ENCODE results near the gene IGF1R. TPM values are rescaled to one million over a fixed set of nuclear protein-coding genes. Genes with fewer than 3 reads are reported as not detected.

Gene IGF1R
- total RNA-seq, 1 experiment from 2014 or later: 16.3 TPM

- no peaks in the 10 kb centered on the region for H3K27me3 ChIP-seq (ENCODE audit: insufficient read depth, low read length)
- H3K9ac ChIP-seq (ENCODE audit: low read length): no peak overlapping the region
- no peak overlapping the region for H3K4me2 ChIP-seq (ENCODE audit: low read length)
- no peak overlapping the region for H3K27ac ChIP-seq (ENCODE audit: low read depth, low read length)
- H2AFZ ChIP-seq (ENCODE audit: low read depth, low read length, poor library complexity, severe bottlenecking): no peak overlapping the region
- no peak overlapping the region for H3K4me3 ChIP-seq (replicated peaks in 1 of 2; ENCODE audit: low read depth in 1 of 2, low read length in 2 of 2)
- ATAC-seq (no peak), DNase-seq (ENCODE audit: low read depth, low spot score) (no peak)
- no TSS peak for BruUV-seq (replicated peaks)
- H3K36me3 ChIP-seq (ENCODE audit: control insufficient read depth in 1 of 2, insufficient read depth in 2 of 2, low read length in 2 of 2): no peaks in the 10 kb centered on the region
- ChIA-PET POLR2A (no interaction called here), CTCF (no interaction called here), RAD21 (ENCODE audit: low non-redundant PET in 1 of 2, low total read pairs in 2 of 2, uncharacterized antibody in 2 of 2, unreplicated experiment in 2 of 2) (no interaction called here)
- TF ChIP-seq POLR2AphosphoS5 (IDR thresholded peaks at IDR 0.05; ENCODE audit: low read depth, low read length): no peak
- no peak for TF ChIP-seq CBX3 (IDR thresholded peaks at IDR 0.05; ENCODE audit: low read depth)
- no peak for TF ChIP-seq EZH2phosphoT487 (IDR thresholded peaks at IDR 0.05; ENCODE audit: borderline replicate concordance)
- TF ChIP-seq, protein P1, sequence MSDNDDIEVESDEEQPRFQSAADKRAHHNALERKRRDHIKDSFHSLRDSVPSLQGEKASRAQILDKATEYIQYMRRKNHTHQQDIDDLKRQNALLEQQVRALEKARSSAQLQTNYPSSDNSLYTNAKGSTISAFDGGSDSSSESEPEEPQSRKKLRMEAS (IDR thresholded peaks at IDR 0.05): no peak
- no peak for TF ChIP-seq ZFX (IDR thresholded peaks at IDR 0.05)
- no peak for TF ChIP-seq ATF3 (IDR thresholded peaks at IDR 0.05)
- TF ChIP-seq EZH2 (IDR thresholded peaks at IDR 0.05): no peak
- no peak for TF ChIP-seq CEBPB (IDR thresholded peaks at IDR 0.05; ENCODE audit: low read depth)
- TF ChIP-seq ELF1 (IDR thresholded peaks at IDR 0.05; ENCODE audit: borderline replicate concordance, low read depth): no peak
- no peak for TF ChIP-seq SIN3A (IDR thresholded peaks at IDR 0.05; ENCODE audit: low read depth)
- TF ChIP-seq POLR2A (IDR thresholded peaks at IDR 0.05; ENCODE audit: borderline replicate concordance, extremely low read depth, insufficient read depth, insufficient read length): no peak
- no peak for TF ChIP-seq SRF (IDR thresholded peaks at IDR 0.05; ENCODE audit: low read depth)
- no peaks in the 10 kb centered on the region for H3K4me1 ChIP-seq (ENCODE audit: control insufficient read depth in 1 of 2, insufficient read depth in 2 of 2, low read length in 2 of 2)
- no peaks in the 10 kb centered on the region for H3K9me2 ChIP-seq (ENCODE audit: insufficient read depth)
- H4K20me1 ChIP-seq (ENCODE audit: insufficient read depth): no peaks in the 10 kb centered on the region
- H3K79me2 ChIP-seq (ENCODE audit: insufficient read depth, low read length): no peaks in the 10 kb centered on the region
- intact Hi-C loops (cut with micrococcal nuclease): no loop called here
- H3K9me3 ChIP-seq (ENCODE audit: control insufficient read depth in 1 of 2, insufficient read depth in 1 of 2, low read depth in 1 of 2, low read length in 2 of 2): no peaks in the 10 kb centered on the region
These were observed 87.7 kb downstream of the IGF1R start for GRCh38 chr15:98735895-98736617.

- no peaks in the 10 kb centered on the region for H3K4me1 ChIP-seq (ENCODE audit: control insufficient read depth in 1 of 2, insufficient read depth in 2 of 2, low read length in 2 of 2)
- H3K9ac ChIP-seq (ENCODE audit: low read length): no peak overlapping the region
- no peaks in the 10 kb centered on the region for H3K9me3 ChIP-seq (ENCODE audit: control insufficient read depth in 1 of 2, insufficient read depth in 1 of 2, low read depth in 1 of 2, low read length in 2 of 2)
- no peaks in the 10 kb centered on the region for H3K36me3 ChIP-seq (ENCODE audit: control insufficient read depth in 1 of 2, insufficient read depth in 2 of 2, low read length in 2 of 2)
- no peak overlapping the region for H2AFZ ChIP-seq (ENCODE audit: low read depth, low read length, poor library complexity, severe bottlenecking)
- ChIA-PET RAD21 (ENCODE audit: low non-redundant PET in 1 of 2, low total read pairs in 2 of 2, uncharacterized antibody in 2 of 2, unreplicated experiment in 2 of 2) (no interaction called here), POLR2A (no interaction called here), CTCF (no interaction called here)
- H4K20me1 ChIP-seq (ENCODE audit: insufficient read depth): no peaks in the 10 kb centered on the region
- BruUV-seq (replicated peaks): no TSS peak
- no peak overlapping the region for H3K27ac ChIP-seq (ENCODE audit: low read depth, low read length)
- no peak overlapping the region for H3K4me3 ChIP-seq (replicated peaks in 1 of 2; ENCODE audit: low read depth in 1 of 2, low read length in 2 of 2)
- H3K79me2 ChIP-seq (ENCODE audit: insufficient read depth, low read length): no peaks in the 10 kb centered on the region
- no peak for ATAC-seq
- no peaks in the 10 kb centered on the region for H3K27me3 ChIP-seq (ENCODE audit: insufficient read depth, low read length)
- no peak for DNase-seq (ENCODE audit: low read depth, low spot score)
- no peak overlapping the region for H3K4me2 ChIP-seq (ENCODE audit: low read length)
- H3K9me2 ChIP-seq (ENCODE audit: insufficient read depth): no peaks in the 10 kb centered on the region
- intact Hi-C loops (cut with micrococcal nuclease): no loop called here
- TF ChIP-seq, protein P2, sequence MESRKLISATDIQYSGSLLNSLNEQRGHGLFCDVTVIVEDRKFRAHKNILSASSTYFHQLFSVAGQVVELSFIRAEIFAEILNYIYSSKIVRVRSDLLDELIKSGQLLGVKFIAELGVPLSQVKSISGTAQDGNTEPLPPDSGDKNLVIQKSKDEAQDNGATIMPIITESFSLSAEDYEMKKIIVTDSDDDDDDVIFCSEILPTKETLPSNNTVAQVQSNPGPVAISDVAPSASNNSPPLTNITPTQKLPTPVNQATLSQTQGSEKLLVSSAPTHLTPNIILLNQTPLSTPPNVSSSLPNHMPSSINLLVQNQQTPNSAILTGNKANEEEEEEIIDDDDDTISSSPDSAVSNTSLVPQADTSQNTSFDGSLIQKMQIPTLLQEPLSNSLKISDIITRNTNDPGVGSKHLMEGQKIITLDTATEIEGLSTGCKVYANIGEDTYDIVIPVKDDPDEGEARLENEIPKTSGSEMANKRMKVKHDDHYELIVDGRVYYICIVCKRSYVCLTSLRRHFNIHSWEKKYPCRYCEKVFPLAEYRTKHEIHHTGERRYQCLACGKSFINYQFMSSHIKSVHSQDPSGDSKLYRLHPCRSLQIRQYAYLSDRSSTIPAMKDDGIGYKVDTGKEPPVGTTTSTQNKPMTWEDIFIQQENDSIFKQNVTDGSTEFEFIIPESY (IDR thresholded peaks at IDR 0.05; ENCODE audit: extremely low read depth, insufficient replicate concordance, low read length): no peak
- TF ChIP-seq SP1 (IDR thresholded peaks at IDR 0.05; ENCODE audit: low read depth) (no peak), POLR2AphosphoS5 (IDR thresholded peaks at IDR 0.05; ENCODE audit: low read depth, low read length) (no peak), RAD21 (IDR thresholded peaks at IDR 0.05; ENCODE audit: low read depth) (no peak), JUND (IDR thresholded peaks at IDR 0.05) (no peak), ZFX (IDR thresholded peaks at IDR 0.05) (no peak)
- TF ChIP-seq, protein P3, sequence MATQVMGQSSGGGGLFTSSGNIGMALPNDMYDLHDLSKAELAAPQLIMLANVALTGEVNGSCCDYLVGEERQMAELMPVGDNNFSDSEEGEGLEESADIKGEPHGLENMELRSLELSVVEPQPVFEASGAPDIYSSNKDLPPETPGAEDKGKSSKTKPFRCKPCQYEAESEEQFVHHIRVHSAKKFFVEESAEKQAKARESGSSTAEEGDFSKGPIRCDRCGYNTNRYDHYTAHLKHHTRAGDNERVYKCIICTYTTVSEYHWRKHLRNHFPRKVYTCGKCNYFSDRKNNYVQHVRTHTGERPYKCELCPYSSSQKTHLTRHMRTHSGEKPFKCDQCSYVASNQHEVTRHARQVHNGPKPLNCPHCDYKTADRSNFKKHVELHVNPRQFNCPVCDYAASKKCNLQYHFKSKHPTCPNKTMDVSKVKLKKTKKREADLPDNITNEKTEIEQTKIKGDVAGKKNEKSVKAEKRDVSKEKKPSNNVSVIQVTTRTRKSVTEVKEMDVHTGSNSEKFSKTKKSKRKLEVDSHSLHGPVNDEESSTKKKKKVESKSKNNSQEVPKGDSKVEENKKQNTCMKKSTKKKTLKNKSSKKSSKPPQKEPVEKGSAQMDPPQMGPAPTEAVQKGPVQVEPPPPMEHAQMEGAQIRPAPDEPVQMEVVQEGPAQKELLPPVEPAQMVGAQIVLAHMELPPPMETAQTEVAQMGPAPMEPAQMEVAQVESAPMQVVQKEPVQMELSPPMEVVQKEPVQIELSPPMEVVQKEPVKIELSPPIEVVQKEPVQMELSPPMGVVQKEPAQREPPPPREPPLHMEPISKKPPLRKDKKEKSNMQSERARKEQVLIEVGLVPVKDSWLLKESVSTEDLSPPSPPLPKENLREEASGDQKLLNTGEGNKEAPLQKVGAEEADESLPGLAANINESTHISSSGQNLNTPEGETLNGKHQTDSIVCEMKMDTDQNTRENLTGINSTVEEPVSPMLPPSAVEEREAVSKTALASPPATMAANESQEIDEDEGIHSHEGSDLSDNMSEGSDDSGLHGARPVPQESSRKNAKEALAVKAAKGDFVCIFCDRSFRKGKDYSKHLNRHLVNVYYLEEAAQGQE (IDR thresholded peaks at IDR 0.05; ENCODE audit: low read depth): no peak
These were observed 88.8 kb downstream of the IGF1R start for GRCh38 chr15:98737159-98737558.
